BJ (cell line): ENCODE measurements around the gene DMD. TPM values are rescaled to one million over a fixed set of nuclear protein-coding genes. Genes with fewer than 3 reads are reported as not detected.

ENCODE experiments used
- CTCF ChIA-PET: fragments of 350-600 bp; formaldehyde crosslinking; extraction: SDS; loops from one replicate; lab custom pipeline; 2021; ENCODE audit warnings: antibody characterized with exemption, inconsistent platforms; lab: Yijun Ruan, JAX
- POLR2A ChIA-PET: fragments of 300-600 bp; sonication (Branson Sonifier 250); formaldehyde crosslinking; extraction: SDS; loops from one replicate; lab custom pipeline; 2021; ENCODE audit warnings: antibody characterized with exemption; lab: Charles Lee
- DNase-seq: peaks from one replicate; pipeline ENCODE4 v3.0.0-alpha.2; 2011; ENCODE audit warnings: low read depth
- H3K27me3 ChIP-seq: 2 replicates; pipeline ENCODE4 v1.6.0; 2011; ENCODE audit warnings: low read length; ENCODE audit not compliant: control insufficient read depth, insufficient read depth
- H3K36me3 ChIP-seq: 2 replicates; pipeline ENCODE4 v1.5.1; 2011; ENCODE audit warnings: low read length; ENCODE audit not compliant: control insufficient read depth, insufficient read depth
- H3K4me3 ChIP-seq: 2 replicates; pipeline ENCODE4 v1.5.1; 2011; ENCODE audit warnings: low read depth, mild to moderate bottlenecking, control low read depth, low read length
- CTCF ChIP-seq: IDR thresholded peaks from 2 replicates; pipeline ENCODE4 v1.5.1; 2011; ENCODE audit warnings: low read depth, mild to moderate bottlenecking, control low read depth, inconsistent platforms, low read length, moderate library complexity; ENCODE audit not compliant: insufficient read depth
- polyA plus RNA-seq: library from polyadenylated mRNA; depleted of rRNA; stranded (reverse); fragments of >200 nt; gene quantifications from 2 replicates; pipeline ENCODE4 v1.2.3, GENCODE V29; 2011

Gene DMD
- polyA plus RNA-seq, 1 experiment = 12.5 TPM

DNA sequence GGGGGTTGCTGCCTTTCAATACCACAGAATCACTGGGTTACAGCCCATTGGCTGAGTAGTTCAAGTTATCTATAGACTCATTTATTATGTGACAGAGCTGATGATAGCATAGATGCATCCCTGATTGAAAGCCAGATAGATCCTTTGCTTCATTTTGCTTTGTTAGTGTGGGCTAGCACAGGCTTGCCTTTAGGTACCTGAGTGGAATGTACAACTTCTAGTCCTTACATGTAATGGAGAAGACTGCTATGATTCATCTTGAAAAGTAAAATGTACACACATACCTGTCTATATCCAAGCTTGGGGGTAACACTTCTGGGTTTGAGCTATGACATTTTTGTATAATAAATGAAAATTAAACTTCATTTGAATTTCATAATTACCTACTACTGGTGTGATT lies 1913.5 kb downstream of the DMD start:
- H3K36me3 ChIP-seq = no peaks in the 10 kb centered on the region
- no peak for DNase-seq
- CTCF ChIA-PET = no interaction called here

DNA sequence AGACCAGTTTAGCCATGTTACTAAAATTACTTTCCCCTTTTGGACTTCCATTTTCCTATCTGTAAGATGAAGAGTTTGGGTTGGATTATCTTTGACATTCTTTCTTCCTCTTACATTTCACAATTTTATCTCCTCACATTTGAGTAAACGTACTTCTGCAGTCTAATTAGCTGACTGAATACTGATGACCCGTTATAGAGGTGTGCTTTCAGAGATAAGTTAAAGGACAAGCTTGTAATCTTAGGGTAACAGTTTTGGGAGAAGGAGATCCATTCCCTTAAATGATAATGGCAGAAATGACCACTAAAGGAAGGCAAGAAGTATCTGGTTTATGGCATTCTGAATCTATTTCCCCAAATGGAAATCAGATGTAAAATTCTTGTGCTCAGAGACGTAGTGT lies 1916.9 kb downstream of the DMD start:
- no peak for TF ChIP-seq CTCF
- no peak overlapping the region for H3K4me3 ChIP-seq
- CTCF ChIA-PET = no interaction called here
- POLR2A ChIA-PET = no interaction called here
- H3K27me3 ChIP-seq = no peaks in the 10 kb centered on the region
- no peaks in the 10 kb centered on the region for H3K36me3 ChIP-seq
- no peak for DNase-seq

More for the DNA sequence above, 1913.5 kb downstream of the DMD start:
- H3K4me3 ChIP-seq = no peak overlapping the region
- no peaks in the 10 kb centered on the region for H3K27me3 ChIP-seq
- POLR2A ChIA-PET = no interaction called here
- TF ChIP-seq CTCF = no peak

GRCh38 chrX:31293409-31293808 lies 1917.9 kb downstream of the DMD start:
- Histone ChIP-seq H3K4me3 (no peak overlapping the region), H3K36me3 (no peaks in the 10 kb centered on the region), H3K27me3 (no peaks in the 10 kb centered on the region)
- no peak for TF ChIP-seq CTCF
- POLR2A ChIA-PET = no interaction called here
- no peak for DNase-seq
- CTCF ChIA-PET = no interaction called here

DNA sequence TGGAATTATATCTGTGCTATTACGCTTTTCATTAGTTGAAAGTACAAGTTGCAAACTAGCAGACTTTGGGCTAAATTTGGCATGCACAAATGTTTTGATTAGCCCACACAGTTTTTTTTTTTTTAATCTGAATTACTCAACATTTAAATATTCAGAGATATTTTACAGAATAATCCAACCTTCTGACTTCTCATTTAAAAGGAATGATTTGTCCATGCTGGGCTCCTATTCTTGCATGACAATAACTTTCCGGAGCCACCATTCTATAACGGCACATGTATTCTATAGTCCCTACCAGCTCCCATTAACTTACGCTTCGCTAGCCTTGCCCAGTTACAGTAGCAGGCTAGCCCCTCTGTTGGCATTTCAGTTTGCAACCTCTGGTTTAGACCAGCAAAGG lies 1920.2 kb downstream of the DMD start:
- no peak for DNase-seq

DNA sequence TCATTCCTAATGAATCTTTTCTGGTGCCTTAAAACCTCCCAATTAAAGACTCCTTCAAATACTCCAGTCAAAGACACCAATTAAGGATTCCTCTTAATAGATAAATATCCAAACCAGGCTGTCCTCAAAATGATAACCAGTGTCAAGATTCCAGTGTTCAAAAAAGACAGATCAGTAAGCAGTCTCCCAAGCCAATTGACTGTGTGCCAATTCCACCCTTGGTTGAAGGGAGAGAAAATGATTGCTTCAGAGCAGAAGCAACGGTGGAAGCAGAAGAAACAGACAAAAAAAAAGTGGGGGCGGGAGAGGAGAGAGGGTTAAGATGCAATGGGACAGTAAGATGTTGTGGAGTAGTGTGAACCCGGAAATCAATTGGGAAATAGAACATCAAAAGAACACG lies 1923.5 kb downstream of the DMD start:
- POLR2A ChIA-PET = no interaction called here

More for the DNA sequence above, 1920.2 kb downstream of the DMD start:
- no peak overlapping the region for H3K4me3 ChIP-seq
- H3K27me3 ChIP-seq = no peaks in the 10 kb centered on the region
- ChIA-PET POLR2A (no interaction called here), CTCF (interaction anchor here (1.3 kb wide), 1 partner anchor 21 kb away, joined by 3 read pairs; no protein-coding TSS in a partner anchor)
- no peaks in the 10 kb centered on the region for H3K36me3 ChIP-seq
- TF ChIP-seq CTCF = no peak

More for the DNA sequence above, 1923.5 kb downstream of the DMD start:
- no peak for TF ChIP-seq CTCF
- Histone ChIP-seq H3K27me3 (no peaks in the 10 kb centered on the region), H3K36me3 (no peaks in the 10 kb centered on the region), H3K4me3 (no peak overlapping the region)
- no peak for DNase-seq
- CTCF ChIA-PET = no interaction called here
